22Rv1 (cell line): ENCODE results near the gene KRTAP5-8.
"Not testable (repeated sequence)": the region's sequence is repeated elsewhere in the genome, so short reads cannot be mapped to it uniquely, and the experiment has no call there.

Experiments
- H3K27ac ChIP-seq: fragments of 450-650 bp; 2 replicates; pipeline ENCODE4 v1.5.1; 2017
- ZFX ChIP-seq: fragments of 450-650 bp; IDR thresholded peaks from 2 replicates; pipeline ENCODE4 v1.6.1; 2017; ENCODE audit warnings: antibody characterized with exemption, borderline replicate concordance
- TF ChIP-seq, protein P1 (sequence below): fragments of 450-650 bp; IDR thresholded peaks from 2 replicates; pipeline ENCODE4 v1.5.1; 2017; ENCODE audit warnings: mild to moderate bottlenecking

KRTAP5-8 gene

DNA sequence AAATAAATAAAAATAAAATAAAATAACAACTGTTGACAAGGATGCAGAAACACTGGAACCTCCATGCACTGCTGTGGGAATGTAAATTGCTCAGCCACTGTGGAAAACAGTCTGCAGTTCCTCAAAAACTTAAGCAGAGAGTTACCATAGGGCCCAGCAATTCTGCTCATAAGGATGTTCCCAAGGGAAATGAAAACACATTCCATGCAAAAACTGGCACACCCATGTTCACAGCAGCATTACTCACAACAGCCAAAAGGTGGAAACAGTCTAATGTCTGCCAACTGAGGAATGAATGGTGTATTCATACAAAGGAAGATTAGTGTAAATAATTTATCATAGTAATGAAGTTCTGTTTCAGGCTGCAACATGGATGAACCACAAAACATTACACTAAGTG is 24.3 kb downstream of the KRTAP5-8 start:
- no peak for TF ChIP-seq ZFX
- TF ChIP-seq, protein P1, sequence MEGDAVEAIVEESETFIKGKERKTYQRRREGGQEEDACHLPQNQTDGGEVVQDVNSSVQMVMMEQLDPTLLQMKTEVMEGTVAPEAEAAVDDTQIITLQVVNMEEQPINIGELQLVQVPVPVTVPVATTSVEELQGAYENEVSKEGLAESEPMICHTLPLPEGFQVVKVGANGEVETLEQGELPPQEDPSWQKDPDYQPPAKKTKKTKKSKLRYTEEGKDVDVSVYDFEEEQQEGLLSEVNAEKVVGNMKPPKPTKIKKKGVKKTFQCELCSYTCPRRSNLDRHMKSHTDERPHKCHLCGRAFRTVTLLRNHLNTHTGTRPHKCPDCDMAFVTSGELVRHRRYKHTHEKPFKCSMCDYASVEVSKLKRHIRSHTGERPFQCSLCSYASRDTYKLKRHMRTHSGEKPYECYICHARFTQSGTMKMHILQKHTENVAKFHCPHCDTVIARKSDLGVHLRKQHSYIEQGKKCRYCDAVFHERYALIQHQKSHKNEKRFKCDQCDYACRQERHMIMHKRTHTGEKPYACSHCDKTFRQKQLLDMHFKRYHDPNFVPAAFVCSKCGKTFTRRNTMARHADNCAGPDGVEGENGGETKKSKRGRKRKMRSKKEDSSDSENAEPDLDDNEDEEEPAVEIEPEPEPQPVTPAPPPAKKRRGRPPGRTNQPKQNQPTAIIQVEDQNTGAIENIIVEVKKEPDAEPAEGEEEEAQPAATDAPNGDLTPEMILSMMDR = no peak

DNA sequence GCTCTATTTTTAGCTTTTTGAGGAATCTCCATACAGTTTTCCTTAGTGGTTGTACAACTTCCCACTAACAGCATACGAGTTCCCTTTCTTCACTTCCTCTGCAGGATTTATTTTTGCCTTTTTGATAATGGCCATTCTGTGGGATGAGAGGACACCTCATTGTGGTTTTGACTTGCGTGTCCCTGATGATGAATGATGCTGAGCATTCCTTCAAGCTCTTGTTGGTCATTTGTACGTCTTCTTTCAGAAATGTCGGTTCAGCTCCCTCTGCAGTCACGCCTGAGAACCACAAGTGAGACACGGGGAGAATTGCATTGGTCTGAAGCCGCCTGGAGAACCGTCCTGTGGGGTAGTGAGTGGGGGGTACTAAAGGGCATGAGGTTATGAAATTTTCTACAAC is 25.6 kb downstream of the KRTAP5-8 start:
- TF ChIP-seq ZFX = no peak
- TF ChIP-seq, protein P1 = peak; percentile 54
- no peak overlapping the region for H3K27ac ChIP-seq

More for the DNA sequence above, 24.3 kb downstream of the KRTAP5-8 start:
- no peak overlapping the region for H3K27ac ChIP-seq

DNA sequence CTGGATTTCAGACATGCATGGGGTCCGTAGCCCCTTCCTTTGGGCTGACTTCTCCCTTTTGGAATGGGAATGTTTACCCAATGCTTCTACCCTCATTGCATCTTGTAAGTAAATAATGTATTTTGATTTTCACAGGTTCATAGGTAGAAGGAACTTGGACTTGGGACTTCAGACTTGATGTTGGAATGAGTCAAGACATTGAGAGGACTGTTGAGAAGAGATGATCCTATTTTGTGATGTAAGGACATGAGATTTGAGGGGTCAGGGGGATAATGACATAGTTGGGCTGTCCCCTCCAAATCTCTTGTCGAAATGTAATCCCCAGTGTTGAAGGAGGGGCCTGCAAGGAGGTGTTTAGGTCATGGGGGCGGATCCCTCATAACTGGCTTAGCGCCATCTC is 26.6 kb downstream of the KRTAP5-8 start:
- no peak overlapping the region for H3K27ac ChIP-seq
- TF ChIP-seq ZFX = no peak
- TF ChIP-seq, protein P1 = no peak

DNA sequence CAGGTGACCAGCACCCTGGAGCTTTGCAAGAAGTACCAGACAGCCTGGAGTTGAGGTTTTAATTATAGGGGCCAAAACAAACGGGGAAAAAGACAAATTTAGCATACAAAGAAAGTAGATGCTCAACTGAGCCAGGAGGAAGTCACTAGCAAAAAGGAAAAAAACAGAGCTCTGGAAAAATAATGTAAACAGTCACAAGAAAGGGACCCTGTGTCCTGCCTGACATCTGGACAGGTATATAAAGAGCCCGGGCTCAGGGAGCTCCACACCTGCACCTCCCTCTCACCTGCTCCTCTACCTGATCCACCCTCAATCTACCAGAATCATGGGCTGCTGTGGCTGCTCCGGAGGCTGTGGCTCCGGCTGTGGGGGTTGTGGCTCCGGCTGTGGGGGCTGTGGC is 27.4 kb downstream of the KRTAP5-8 start, which contains the start of gene KRTAP5-10:
Gene KRTAP5-10, plus strand, starts transcription at position 301 of the 400 bp plus-strand sequence. Its CDS starts 25 bp downstream, at position 326.
- H3K27ac ChIP-seq = no peak within 1 kb of the TSS
- TF ChIP-seq ZFX = no peak
- TF ChIP-seq, protein P1 = no peak

DNA sequence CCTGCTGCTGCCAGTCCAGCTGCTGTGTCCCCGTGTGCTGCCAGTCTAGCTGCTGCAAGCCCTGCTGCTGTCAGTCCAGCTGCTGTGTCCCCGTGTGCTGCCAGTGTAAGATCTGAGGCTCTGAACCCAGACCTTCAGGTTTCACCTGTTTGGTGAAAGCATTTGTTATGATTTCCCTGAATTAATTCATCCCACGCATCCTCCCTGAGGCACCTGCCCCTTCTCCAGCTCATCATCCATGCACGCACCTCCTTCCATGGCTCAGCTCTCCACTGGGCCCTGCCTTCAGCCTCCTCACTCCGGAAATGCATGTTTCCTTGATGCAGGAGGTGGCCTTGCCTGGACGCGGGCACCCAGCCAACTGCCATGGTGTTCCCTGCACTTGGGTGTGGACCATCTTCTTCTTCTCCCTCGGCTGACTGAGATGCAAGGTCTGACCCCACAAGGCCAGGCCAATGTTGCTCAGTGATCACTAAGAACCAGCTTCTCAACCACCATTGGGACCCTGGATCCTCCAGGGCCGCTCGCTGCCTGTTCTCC is 28.3 kb downstream of the KRTAP5-8 start:
- H3K27ac ChIP-seq = no peak overlapping the region
- TF ChIP-seq, protein P1 = no peak
- TF ChIP-seq ZFX = no peak

DNA sequence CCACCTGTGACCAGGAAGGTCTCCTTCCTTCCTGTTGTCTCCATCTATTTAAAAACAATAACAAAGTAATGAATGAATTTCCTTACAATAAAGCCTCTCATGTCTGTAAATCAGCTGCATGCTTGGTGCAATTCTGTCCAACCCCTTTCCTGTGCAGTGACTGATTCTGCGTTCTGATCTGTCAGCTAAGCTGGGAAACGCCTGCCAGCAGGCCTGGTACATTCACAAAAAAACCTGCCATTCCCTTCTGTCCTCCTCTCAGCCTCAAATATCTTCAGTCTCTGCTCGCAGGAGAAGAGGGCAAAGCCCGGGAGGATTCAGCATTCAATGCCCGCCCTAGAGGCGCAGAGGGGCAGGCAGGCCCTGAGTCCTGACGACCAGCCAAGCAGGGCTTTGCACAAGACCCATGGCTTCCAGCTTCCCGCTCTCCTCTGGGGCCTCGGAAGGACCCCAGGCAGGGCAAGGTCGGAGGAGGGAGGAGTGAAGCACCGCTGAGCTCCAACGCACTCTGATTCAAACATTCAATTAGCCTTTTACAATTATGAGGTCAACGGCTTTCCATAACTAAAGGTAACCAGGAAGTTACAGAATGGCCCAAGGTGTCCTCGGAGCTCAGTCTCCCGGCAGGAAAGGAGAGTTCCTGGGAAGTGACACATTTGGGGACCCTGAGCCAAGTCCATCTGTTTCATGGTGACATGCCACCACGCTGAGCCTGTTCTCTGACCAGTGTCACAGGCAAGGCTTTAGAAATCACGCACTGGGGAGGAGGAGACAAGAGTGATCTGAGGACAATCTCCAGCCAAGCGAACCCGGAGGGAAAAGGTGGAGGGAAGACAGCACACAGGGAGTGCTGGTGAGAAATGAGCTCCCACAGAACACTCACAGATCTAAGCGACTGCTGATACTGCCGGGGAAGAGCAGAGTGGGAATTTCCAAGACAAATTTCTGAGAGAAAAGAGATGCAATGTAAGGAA is 29.1 kb downstream of the KRTAP5-8 start:
- H3K27ac ChIP-seq = not testable (repeated sequence)

DNA sequence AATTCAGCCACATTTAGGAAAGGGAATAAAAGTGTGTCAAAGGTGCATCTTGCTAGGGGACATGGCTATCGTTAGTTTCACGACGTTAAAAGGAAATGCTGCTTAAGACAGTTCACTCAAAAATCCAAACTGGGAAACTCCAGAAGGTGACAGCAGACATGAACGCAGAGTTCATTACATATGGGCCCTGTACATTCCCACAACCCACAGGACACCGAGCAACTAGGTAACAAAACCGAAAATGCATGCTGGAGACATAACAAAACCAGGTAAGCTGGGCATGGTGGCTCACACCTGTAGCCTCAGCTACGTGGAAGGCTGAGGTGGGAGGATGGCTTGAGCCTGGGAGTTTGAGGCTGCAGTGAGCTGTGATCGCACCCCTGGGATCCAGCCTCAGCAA is 29.8 kb downstream of the KRTAP5-8 start:
- not testable (repeated sequence) for H3K27ac ChIP-seq
- TF ChIP-seq, protein P1 = peak; percentile 21
